OCI-LY3 (cell line): Measurements from ENCODE around the gene HBG1.

ENCODE experiments used
- H2AFZ ChIP-seq: fragments of 200-600, 300-600 bp; shearing (Covaris generic); 2 replicates; pipeline ENCODE4 v1.6.0; 2014; ENCODE audit warnings: antibody characterized with exemption, low read depth, low read length
- H3K27ac ChIP-seq: fragments of 200-600, 300-600 bp; sonication (generic); 2 replicates; pipeline ENCODE4 v1.5.1; 2014; ENCODE audit warnings: mild to moderate bottlenecking, low read length, moderate library complexity, mixed read lengths
- H3K27me3 ChIP-seq: fragments of 200-600, 300-600 bp; sonication (generic); 2 replicates; pipeline ENCODE4 v1.6.1; 2014; ENCODE audit warnings: low read depth, low read length, mixed read lengths
- H3K36me3 ChIP-seq: fragments of 200-600, 300-600 bp; sonication (generic); replicated peaks from 2 replicates; pipeline ENCODE3; 2014; ENCODE audit warnings: low read depth, low read length, mixed read lengths
- H3K4me1 ChIP-seq: fragments of 300-600, 200-600 bp; sonication (generic); 2 replicates; pipeline ENCODE4 v1.6.1; 2014; ENCODE audit warnings: low read length, mixed read lengths
- H3K4me2 ChIP-seq: fragments of 200-600, 300-600 bp; sonication (generic); 2 replicates; pipeline ENCODE4 v1.6.1; 2014; ENCODE audit warnings: low read length, mixed read lengths
- H3K4me3 ChIP-seq: fragments of 300-600, 200-600 bp; sonication (generic); 2 replicates; pipeline ENCODE4 v1.5.1; 2014; ENCODE audit warnings: antibody characterized with exemption, mild to moderate bottlenecking, low read length, moderate library complexity
- H3K79me2 ChIP-seq: fragments of 300-600, 200-600 bp; shearing (Covaris generic); 2 replicates; pipeline ENCODE4 v1.6.1; 2014; ENCODE audit warnings: mild to moderate bottlenecking, low read length, mixed read lengths
- H3K9ac ChIP-seq: fragments of 300-600, 200-600 bp; shearing (Covaris generic); 2 replicates; pipeline ENCODE4 v1.6.0; 2014; ENCODE audit warnings: mild to moderate bottlenecking, low read length, moderate library complexity
- H3K9me3 ChIP-seq: fragments of 200-600, 300-600 bp; shearing (Covaris generic); 2 replicates; pipeline ENCODE4 v1.6.1; 2014; ENCODE audit warnings: low read length, mixed read lengths; ENCODE audit not compliant: insufficient read depth
- H4K20me1 ChIP-seq: fragments of 200-600, 300-600 bp; sonication (generic); 2 replicates; pipeline ENCODE4 v1.6.1; 2016; ENCODE audit warnings: low read length, mixed read lengths; ENCODE audit not compliant: insufficient read depth
- EZH2phosphoT487 ChIP-seq: fragments of 200-600 bp; shearing (Covaris generic); IDR thresholded peaks from 2 replicates; pipeline ENCODE4 v1.6.1; 2018; ENCODE audit warnings: antibody characterized with exemption, mixed run types, low read depth
- TF ChIP-seq, protein P1 (sequence below): fragments of 200-600, 300-600 bp; sonication (generic); IDR thresholded peaks from 2 replicates; pipeline ENCODE4 v1.5.1; 2014; ENCODE audit warnings: antibody characterized with exemption, low read length, low read depth

HBG1 gene

DNA sequence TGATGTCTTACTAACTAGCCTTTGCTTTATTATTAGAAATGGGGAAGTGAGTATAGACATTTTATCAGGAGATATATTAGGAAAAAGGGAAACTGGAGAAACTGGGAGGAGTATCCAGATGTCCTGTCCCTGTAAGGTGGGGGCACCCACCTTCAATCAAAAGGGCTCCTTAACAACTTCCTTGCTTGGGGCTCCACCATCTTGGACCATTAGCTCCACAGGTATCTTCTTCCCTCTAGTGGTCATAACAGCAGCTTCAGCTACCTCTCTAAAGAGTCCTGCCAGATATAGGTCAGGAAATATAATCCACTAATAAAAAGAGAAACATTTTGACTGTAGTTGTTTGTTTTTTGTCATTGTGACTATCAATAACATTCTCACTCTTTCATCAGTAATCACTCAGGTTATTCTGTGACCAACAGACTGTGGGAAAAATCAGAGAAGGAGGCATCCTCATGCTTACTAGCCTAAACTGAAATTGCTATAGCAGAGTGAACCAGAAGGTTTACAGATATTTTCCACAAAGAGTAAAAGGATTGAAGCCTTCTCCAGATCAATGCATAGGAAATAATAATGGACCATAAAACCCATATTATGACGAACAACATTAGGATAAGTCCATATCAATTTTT, 41.7 kb upstream of the HBG1 start:
- Histone ChIP-seq H3K27me3 (no peaks in the 10 kb centered on the region), H4K20me1 (no peaks in the 10 kb centered on the region), H3K79me2 (no peaks in the 10 kb centered on the region), H2AFZ (peak overlapping the region; percentile 62; the same call in 1 of the 2 replicates), H3K4me1 (peaks cover 20% of the 10 kb centered on the region), H3K4me3 (no peak overlapping the region), H3K4me2 (no peak overlapping the region), H3K9ac (no peak overlapping the region), H3K36me3 (no peaks in the 10 kb centered on the region), H3K27ac (no peak overlapping the region), H3K9me3 (no peaks in the 10 kb centered on the region)
- no peak for TF ChIP-seq EZH2phosphoT487
- TF ChIP-seq, protein P1, sequence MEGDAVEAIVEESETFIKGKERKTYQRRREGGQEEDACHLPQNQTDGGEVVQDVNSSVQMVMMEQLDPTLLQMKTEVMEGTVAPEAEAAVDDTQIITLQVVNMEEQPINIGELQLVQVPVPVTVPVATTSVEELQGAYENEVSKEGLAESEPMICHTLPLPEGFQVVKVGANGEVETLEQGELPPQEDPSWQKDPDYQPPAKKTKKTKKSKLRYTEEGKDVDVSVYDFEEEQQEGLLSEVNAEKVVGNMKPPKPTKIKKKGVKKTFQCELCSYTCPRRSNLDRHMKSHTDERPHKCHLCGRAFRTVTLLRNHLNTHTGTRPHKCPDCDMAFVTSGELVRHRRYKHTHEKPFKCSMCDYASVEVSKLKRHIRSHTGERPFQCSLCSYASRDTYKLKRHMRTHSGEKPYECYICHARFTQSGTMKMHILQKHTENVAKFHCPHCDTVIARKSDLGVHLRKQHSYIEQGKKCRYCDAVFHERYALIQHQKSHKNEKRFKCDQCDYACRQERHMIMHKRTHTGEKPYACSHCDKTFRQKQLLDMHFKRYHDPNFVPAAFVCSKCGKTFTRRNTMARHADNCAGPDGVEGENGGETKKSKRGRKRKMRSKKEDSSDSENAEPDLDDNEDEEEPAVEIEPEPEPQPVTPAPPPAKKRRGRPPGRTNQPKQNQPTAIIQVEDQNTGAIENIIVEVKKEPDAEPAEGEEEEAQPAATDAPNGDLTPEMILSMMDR = peak; percentile 71

DNA sequence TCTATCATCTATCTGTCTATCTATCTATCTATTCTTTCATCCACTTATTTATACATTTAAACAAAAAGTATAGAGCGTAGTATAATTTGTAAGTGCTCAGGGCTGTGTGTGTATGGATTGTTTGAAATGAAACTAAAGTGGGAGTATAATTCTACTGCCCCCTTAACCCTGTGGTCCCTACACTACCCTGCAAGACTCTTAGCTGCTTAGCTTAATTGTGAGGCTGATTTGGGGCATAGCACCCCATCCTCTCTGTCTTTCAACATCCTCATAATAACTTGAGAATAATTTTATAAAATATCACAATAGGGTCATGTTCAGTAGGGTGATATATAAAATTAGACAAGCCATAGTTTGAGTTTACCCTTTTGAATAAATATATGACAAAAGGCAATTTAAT, 40.4 kb upstream of the HBG1 start:
- TF ChIP-seq EZH2phosphoT487 = no peak
- TF ChIP-seq, protein P1 = no peak
- Histone ChIP-seq H2AFZ (no peak overlapping the region), H3K4me3 (no peak overlapping the region), H3K9ac (no peak overlapping the region), H3K27me3 (no peaks in the 10 kb centered on the region), H3K36me3 (no peaks in the 10 kb centered on the region), H3K4me1 (peaks cover 20% of the 10 kb centered on the region), H3K9me3 (no peaks in the 10 kb centered on the region), H3K27ac (no peak overlapping the region), H3K79me2 (no peaks in the 10 kb centered on the region), H4K20me1 (no peaks in the 10 kb centered on the region), H3K4me2 (no peak overlapping the region)

DNA sequence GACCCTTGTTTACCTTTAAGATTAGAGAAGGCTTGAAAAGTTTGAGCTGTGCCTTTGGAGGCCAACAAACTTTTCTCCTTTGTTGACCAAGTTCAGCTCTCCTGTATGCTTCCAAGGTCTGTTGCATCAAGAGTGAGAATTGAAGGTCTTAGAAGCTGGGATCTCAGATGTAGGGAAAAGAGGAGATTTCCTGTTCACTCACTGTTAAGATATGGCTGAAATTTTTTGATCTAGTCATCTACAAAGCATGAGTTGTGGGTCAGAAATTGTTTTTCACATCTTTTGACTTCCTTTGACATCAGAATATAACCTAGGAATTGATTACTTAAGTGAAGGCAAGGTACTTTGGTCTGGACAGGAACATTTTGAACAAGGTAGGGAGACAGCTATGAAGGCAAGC, 40.0 kb upstream of the HBG1 start:
- H3K36me3 ChIP-seq = no peaks in the 10 kb centered on the region
- peaks cover 20% of the 10 kb centered on the region for H3K4me1 ChIP-seq
- H3K9ac ChIP-seq = no peak overlapping the region
- no peak overlapping the region for H3K27ac ChIP-seq
- H4K20me1 ChIP-seq = no peaks in the 10 kb centered on the region
- TF ChIP-seq, protein P1 = no peak
- TF ChIP-seq EZH2phosphoT487 = no peak
- no peaks in the 10 kb centered on the region for H3K9me3 ChIP-seq
- no peak overlapping the region for H2AFZ ChIP-seq
- H3K4me3 ChIP-seq = no peak overlapping the region
- H3K79me2 ChIP-seq = no peaks in the 10 kb centered on the region
- no peak overlapping the region for H3K4me2 ChIP-seq
- no peaks in the 10 kb centered on the region for H3K27me3 ChIP-seq

DNA sequence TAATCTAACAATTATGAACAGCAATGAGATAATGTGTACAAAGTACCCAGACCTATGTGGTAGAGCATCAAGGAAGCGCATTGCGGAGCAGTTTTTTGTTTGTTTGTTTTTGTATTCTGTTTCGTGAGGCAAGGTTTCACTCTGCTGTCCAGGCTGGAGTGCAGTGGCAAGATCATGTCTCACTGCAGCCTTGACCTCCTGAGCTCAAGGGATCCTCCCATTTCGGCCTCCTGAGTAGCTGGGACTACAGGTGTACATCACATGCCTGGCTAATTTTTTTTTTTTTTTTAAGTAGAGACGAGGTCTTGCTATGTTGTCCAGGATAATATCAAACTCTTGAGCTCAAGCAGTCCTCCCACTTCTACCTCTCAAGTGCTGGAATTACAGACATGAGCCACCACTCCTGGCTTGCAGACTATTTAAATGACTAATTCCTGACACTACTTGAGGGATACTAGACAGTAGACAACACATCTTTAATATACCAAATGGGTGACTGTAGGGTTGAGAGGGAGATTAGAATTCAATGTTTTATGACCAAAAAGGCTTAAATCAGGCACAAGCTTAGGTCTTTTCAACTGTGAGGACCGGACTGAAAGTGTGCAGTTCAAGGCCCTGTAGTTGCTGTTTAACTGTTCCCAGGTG, 39.4 kb upstream of the HBG1 start:
- Histone ChIP-seq H4K20me1 (no peaks in the 10 kb centered on the region), H2AFZ (no peak overlapping the region), H3K79me2 (no peaks in the 10 kb centered on the region), H3K4me3 (no peak overlapping the region), H3K4me2 (no peak overlapping the region), H3K9ac (no peak overlapping the region), H3K27me3 (no peaks in the 10 kb centered on the region), H3K36me3 (no peaks in the 10 kb centered on the region), H3K9me3 (no peaks in the 10 kb centered on the region), H3K27ac (no peak overlapping the region), H3K4me1 (peaks cover 20% of the 10 kb centered on the region)
- TF ChIP-seq EZH2phosphoT487 = no peak
- TF ChIP-seq, protein P1 = no peak
